ENCODE results near the gene SCFD1.

GRCh38 chr14:30779210-30779609 is 157.1 kb downstream of the SCFD1 start:
- TF ChIP-seq CTCF (IDR thresholded peaks at IDR 0.05), result no peak
- TF ChIP-seq POLR2A (IDR thresholded peaks at IDR 0.05), result no peak

Data from right lobe of liver (tissue), 4 donors.